GM23248 (cell line): ENCODE data around the gene AHRR.

Source experiments
- EZH2 ChIP-seq: fragments of 200-600 bp; sonication (generic); IDR thresholded peaks from 2 replicates; pipeline ENCODE4 v1.6.1; 2018; ENCODE audit warnings: antibody characterized with exemption, mild to moderate bottlenecking; ENCODE audit not compliant: insufficient read depth, poor library complexity, severe bottlenecking
- EZH2phosphoT487 ChIP-seq: fragments of 200-600 bp; sonication (generic); IDR thresholded peaks from 2 replicates; pipeline ENCODE4 v1.6.1; 2018; ENCODE audit warnings: antibody characterized with exemption, moderate library complexity, mild to moderate bottlenecking, low read depth; ENCODE audit not compliant: insufficient read depth

GRCh38 chr5:482021-482420, 160.5 kb downstream of the AHRR start:
- TF ChIP-seq EZH2phosphoT487: no peak
- TF ChIP-seq EZH2: no peak
